ENCODE measurements around the gene PHYHD1.
A peak's percentile ranks its signal among the peaks of the same experiment; 100 is the strongest.

PHYHD1 gene

GRCh38 chr9:128920381-128921058 lies at the start of gene PHYHD1:
PHYHD1 (plus strand) TSS chr9:128920982; CDS start chr9:128922324, 1,342 bp downstream.
- no peak for FAIRE-seq

DNA sequence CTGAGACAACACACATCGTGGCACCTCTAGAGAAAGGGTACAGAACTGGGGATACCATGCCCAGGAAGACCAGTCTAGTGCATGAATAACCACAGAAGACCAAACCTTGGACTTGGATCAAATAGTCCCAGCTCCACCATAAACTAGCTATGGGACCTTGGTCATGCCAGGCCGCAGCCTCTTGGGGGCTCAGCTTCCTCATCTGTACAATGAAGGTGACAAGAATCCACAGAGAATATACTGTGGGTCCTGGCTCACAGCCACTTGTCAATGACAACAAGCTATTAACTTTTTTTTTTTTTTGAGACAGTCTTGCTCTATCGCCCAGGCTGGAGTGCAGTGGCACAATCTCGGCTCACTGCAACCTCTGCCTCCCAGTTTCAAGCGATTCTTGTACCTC lies 42.9 kb upstream of the PHYHD1 start:
- peak; percentile 30 for DNase-seq (ENCODE audit: low spot score)
- FAIRE-seq = no peak

More at GRCh38 chr9:128920381-128921058, at the start of gene PHYHD1:
- DNase-seq (ENCODE audit: low spot score) = no peak

DNA sequence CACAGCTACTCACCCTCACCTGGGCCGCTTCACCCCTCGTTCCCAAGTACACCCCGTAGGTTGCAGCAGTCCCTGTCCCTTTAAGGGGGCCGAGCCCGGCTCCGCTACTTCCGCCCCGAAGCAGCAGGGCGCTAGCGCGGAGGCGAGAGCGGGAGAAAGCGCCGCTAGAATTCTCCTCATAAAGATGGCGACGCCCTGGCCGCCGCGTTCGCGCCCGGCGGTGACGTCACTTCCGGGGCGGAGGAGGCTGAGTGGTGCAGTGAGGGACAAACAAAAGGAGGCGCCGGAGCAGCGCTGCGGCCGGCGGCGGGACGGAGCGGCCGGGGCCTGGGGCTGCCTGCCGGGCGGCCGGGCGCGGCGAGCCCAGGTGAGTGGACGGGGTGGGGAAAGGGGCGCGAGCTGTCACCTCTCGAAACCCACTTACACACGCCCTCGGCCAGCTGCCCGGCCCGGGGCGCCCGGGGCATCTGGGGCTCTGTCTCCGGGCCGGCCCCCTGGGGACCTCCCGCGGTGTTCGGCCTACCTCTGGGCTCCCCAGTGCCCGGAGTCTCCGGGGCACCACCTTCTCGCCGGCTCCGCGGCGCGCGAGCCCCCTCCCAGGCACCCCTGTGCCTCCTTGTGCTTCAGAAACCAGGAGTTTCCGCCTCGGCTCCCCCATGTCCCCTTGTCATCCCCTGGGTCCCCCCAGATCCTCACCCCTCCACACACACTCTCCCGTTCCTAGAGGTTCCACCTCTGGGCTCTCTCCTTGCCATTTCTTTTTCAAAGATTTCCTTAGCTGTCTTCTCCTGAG lies 38.7 kb upstream of the PHYHD1 start, which contains the start of the genes KYAT1 and LRRC8A:
Gene KYAT1 (minus strand): TSS at position 67 of the 793 bp plus-strand sequence. CDS start 36,545 bp downstream, outside the sequence.
Gene LRRC8A (plus strand): TSS at position 250 of the 793 bp plus-strand sequence. CDS start 25,032 bp downstream, outside the sequence.
- FAIRE-seq = peak; percentile 72
- peak; percentile 89 for DNase-seq (ENCODE audit: low spot score)

- DNase-seq (ENCODE audit: low spot score) = no peak
- no peak for FAIRE-seq
These were observed 37.8 kb upstream of the PHYHD1 start for GRCh38 chr9:128882677-128883603.

DNA sequence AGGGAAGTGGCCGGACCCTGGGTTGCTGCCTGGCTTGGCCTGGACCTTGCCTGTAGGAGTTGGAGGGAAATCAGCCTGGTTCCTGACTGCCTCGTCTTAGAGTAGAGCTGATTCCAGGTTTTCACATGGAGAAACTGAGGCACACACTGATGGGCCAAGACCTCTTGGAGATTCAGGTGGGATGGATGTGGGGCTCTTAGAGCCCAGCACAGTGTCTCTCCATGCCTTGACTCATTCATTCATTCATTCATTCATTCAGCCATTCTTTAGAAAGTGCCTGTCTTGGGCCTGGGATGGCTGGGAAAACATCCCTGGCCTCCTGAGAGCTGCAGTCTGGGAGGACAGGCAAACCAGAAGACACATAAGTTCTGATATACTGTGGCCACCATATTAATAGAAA lies 36.6 kb upstream of the PHYHD1 start:
- no peak for FAIRE-seq

DNA sequence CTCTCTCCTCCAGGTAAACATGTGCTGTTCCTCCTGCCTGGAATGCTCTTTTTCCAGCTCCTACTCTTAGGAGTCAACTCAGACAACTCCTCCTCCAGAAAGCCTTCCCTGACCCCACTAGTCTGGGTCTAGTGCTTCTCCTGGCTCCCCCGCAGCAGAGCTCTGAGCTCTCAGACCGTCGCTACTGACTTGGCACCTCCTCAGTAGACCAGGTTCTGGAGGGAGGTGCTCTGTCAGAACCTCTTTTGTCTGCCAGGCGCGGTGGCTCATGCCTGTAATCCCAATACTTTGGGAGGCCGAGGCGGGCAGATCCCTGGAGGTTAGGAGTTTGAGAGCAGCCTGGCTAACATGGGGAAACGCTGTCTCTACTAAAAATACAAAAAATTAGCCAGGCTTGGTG lies 35.4 kb upstream of the PHYHD1 start:
- FAIRE-seq = no peak
- no peak for DNase-seq (ENCODE audit: low spot score)

More for the DNA sequence above, 36.6 kb upstream of the PHYHD1 start:
- no peak for DNase-seq (ENCODE audit: low spot score)

- FAIRE-seq (no peak), DNase-seq (ENCODE audit: low spot score) (no peak)
These were observed 35.0 kb upstream of the PHYHD1 start for GRCh38 chr9:128885798-128886197.

- no peak for DNase-seq (ENCODE audit: low spot score)
- no peak for FAIRE-seq
These were observed 34.4 kb upstream of the PHYHD1 start for GRCh38 chr9:128886211-128886891.

DNA sequence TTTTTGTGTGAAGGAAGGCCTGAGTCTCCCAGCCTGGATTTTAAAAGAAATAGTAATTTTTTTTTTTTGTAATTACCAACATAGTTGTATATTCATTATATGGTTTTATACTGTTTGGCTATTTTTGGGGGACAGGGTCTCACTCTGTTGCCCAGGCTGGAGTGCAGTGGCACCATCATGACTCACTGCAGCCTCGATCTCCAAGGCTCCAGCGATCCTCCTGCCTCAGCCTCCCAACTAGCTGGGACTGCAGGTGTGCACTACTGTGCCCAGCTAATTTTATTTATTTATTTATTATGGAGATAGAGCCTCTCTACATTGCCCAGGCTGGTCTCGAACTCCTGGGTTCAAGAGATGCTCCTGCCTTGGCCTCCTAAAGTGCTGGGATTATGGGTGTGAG lies 33.7 kb upstream of the PHYHD1 start:
- DNase-seq (ENCODE audit: low spot score) = no peak
- no peak for FAIRE-seq

DNA sequence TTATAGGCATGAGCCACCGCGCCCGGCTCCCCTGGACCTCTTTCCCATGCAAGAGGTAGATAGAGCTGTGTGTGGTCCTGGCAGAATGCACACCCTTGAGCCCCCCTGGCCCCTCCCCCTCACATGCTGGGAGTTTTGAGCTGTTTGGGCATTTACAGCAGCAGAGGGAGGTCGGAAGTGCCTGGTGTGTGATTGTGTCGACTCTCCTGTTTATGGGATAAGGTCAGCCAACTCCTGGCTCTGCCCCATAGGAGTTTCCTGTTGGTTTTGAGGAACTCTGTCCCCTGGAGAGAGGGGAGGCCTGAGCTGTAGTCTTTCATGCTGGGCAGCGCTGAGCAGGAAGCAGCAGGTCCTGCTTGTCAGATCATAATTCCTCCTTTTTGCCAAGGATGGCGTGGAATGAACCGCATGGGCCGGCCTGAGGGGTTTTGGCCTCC lies 32.9 kb upstream of the PHYHD1 start:
- no peak for FAIRE-seq
- no peak for DNase-seq (ENCODE audit: low spot score)

- no peak for FAIRE-seq
- no peak for DNase-seq (ENCODE audit: low spot score)
These were observed 29.2 kb upstream of the PHYHD1 start for GRCh38 chr9:128891321-128892220.

GRCh38 chr9:128892221-128892921 lies 28.4 kb upstream of the PHYHD1 start:
- DNase-seq (ENCODE audit: low spot score) (peak; percentile 54), FAIRE-seq (no peak)

GRCh38 chr9:128893354-128893753 lies 27.4 kb upstream of the PHYHD1 start:
- FAIRE-seq (no peak), DNase-seq (ENCODE audit: low spot score) (no peak)

DNA sequence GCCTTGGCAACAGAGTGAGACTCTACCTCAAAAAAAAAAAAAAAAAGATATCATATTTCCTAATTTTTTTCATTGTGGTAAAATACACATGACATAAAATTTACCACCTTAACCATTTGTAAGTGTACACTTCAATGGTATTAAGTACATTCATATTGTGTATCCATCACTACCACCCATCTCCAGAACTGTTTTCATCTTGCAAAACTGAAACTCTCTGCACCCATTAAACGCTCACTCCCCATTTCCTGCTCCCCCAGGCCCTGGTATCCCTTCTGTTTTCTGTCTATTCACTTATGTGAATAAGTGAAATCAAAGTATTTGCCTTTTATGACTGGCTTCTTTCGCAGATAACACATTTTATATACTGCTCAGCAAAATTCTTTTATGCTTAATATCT lies 26.0 kb upstream of the PHYHD1 start:
- DNase-seq (ENCODE audit: low spot score) (no peak), FAIRE-seq (no peak)

- DNase-seq (ENCODE audit: low spot score) (no peak), FAIRE-seq (no peak)
These were observed 25.2 kb upstream of the PHYHD1 start for GRCh38 chr9:128895556-128895955.

- FAIRE-seq (no peak), DNase-seq (ENCODE audit: low spot score) (no peak)
These were observed 22.4 kb upstream of the PHYHD1 start for GRCh38 chr9:128898382-128898781.

DNA sequence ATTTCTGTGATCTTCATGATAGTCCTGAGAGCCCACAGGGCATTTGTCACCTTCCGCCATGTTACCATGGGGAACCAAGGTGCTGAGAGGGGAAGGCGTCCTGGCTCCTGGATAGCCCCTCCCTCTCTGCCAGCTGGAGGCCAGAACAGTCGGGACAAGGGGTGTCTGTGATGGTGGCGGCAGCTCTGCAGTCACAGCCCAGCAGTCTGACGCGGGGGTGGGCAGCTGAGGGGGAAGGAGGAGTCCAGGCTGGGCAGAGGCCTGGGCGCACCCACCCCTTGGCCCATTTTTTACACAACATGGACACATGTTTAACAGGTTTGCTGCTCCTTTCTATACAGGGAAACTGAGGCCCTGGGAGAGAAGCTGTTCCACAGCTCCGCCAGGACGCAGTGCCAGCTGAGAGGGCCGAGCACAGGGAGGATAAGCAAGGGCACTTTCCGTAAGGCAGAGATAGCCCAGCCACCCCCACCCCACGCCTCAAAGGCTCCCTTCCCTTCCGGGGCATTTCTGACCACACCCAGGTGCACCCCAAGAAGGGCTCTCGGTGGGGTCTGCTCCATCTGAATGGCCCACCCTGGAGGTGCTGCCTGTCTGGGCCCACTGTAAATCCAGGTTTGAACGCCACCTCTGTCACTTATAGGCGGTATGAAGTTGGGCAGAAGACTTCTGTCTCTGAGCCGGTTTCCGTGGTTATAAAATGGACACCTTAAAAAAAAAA lies 21.8 kb upstream of the PHYHD1 start:
- DNase-seq (ENCODE audit: low spot score) (no peak), FAIRE-seq (no peak)

DNA sequence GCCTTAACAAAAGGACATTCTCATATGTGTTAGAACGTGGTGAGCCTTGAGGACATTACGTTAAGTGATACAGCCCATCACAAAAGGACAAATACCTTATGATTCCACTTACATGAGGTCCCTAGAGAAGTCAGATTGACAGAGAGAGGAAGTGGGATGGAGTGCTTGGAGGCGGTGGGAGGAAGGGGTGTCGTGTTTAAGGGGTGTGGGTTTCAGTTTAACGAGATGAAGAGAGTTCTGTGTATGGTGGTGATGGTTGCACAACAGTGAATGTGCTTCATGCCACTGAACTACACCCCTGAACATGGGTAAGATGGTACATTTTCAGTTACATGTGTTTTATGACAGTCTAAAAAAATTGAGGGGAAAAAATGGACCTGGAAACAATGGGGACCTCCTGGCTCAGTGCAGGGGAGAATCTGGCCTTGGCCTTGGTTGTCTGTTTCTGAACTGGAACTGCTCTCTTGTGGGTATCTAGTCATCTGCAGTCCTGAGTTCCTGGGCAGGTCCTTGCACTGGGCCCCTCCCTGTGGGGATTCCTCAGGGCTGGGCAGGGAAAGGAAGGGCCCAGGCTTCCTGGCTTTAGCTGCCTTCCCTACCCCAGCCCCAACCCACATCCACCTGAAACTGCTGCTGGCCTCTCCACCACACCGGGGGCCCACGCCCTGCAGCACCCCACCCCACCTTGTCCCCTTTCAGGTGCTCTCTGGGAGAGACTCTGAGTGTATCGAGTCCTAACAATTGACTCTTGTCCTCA lies 21.0 kb upstream of the PHYHD1 start:
- DNase-seq (ENCODE audit: low spot score) (no peak), FAIRE-seq (no peak)
